ENCODE data around the gene TMEM108. TPM values are rescaled to one million over a fixed set of nuclear protein-coding genes. Genes with fewer than 3 reads are reported as not detected.

TMEM108 gene
- total and polyA plus RNA-seq, 2 experiments from 2014 or later = 7.4 to 15.3 TPM

GRCh38 chr3:133113927-133114597 lies 75.9 kb downstream of the TMEM108 start:
- H3K4me1 ChIP-seq (ENCODE audit: insufficient read depth) = no peaks in the 10 kb centered on the region; the same call in none of the 2 replicates
- no peaks in the 10 kb centered on the region for H3K36me3 ChIP-seq (ENCODE audit: insufficient read depth)
- no peak overlapping the region for H3K27ac ChIP-seq (ENCODE audit: low read depth)
- no peak overlapping the region for H3K27ac Mint-ChIP-seq
- no peaks in the 10 kb centered on the region for H3F3A ChIP-seq (replicated peaks; ENCODE audit: low read depth)
- TF ChIP-seq STAT1 (IDR thresholded peaks at IDR 0.05; ENCODE audit: unreplicated experiment) (no peak), EZH2phosphoT487 (IDR thresholded peaks at IDR 0.05; ENCODE audit: unreplicated experiment) (no peak), CTCF (conservative IDR thresholded peaks at IDR 0.05; ENCODE audit: low read depth in 2 of 2) (no peak), CREB1 (CRISPR knock-in tag; IDR thresholded peaks at IDR 0.05; ENCODE audit: low read depth) (no peak), EZH2 (IDR thresholded peaks at IDR 0.05; ENCODE audit: low read depth, unreplicated experiment) (no peak), JUNB (IDR thresholded peaks at IDR 0.05; ENCODE audit: unreplicated experiment) (no peak), ZNF114 (CRISPR knock-in tag; IDR thresholded peaks at IDR 0.05) (no peak), ZNF331 (CRISPR knock-in tag; IDR thresholded peaks at IDR 0.05; ENCODE audit: low read depth) (no peak), NANOG (IDR thresholded peaks at IDR 0.05; ENCODE audit: borderline replicate concordance) (no peak), REST (IDR thresholded peaks at IDR 0.05; ENCODE audit: unreplicated experiment) (no peak), POLR2AphosphoS5 (IDR thresholded peaks at IDR 0.05; ENCODE audit: low read depth) (no peak)
- TF ChIP-seq, protein P1, sequence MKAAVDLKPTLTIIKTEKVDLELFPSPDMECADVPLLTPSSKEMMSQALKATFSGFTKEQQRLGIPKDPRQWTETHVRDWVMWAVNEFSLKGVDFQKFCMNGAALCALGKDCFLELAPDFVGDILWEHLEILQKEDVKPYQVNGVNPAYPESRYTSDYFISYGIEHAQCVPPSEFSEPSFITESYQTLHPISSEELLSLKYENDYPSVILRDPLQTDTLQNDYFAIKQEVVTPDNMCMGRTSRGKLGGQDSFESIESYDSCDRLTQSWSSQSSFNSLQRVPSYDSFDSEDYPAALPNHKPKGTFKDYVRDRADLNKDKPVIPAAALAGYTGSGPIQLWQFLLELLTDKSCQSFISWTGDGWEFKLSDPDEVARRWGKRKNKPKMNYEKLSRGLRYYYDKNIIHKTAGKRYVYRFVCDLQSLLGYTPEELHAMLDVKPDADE (IDR thresholded peaks at IDR 0.05) = no peak
- TF ChIP-seq, protein P2, sequence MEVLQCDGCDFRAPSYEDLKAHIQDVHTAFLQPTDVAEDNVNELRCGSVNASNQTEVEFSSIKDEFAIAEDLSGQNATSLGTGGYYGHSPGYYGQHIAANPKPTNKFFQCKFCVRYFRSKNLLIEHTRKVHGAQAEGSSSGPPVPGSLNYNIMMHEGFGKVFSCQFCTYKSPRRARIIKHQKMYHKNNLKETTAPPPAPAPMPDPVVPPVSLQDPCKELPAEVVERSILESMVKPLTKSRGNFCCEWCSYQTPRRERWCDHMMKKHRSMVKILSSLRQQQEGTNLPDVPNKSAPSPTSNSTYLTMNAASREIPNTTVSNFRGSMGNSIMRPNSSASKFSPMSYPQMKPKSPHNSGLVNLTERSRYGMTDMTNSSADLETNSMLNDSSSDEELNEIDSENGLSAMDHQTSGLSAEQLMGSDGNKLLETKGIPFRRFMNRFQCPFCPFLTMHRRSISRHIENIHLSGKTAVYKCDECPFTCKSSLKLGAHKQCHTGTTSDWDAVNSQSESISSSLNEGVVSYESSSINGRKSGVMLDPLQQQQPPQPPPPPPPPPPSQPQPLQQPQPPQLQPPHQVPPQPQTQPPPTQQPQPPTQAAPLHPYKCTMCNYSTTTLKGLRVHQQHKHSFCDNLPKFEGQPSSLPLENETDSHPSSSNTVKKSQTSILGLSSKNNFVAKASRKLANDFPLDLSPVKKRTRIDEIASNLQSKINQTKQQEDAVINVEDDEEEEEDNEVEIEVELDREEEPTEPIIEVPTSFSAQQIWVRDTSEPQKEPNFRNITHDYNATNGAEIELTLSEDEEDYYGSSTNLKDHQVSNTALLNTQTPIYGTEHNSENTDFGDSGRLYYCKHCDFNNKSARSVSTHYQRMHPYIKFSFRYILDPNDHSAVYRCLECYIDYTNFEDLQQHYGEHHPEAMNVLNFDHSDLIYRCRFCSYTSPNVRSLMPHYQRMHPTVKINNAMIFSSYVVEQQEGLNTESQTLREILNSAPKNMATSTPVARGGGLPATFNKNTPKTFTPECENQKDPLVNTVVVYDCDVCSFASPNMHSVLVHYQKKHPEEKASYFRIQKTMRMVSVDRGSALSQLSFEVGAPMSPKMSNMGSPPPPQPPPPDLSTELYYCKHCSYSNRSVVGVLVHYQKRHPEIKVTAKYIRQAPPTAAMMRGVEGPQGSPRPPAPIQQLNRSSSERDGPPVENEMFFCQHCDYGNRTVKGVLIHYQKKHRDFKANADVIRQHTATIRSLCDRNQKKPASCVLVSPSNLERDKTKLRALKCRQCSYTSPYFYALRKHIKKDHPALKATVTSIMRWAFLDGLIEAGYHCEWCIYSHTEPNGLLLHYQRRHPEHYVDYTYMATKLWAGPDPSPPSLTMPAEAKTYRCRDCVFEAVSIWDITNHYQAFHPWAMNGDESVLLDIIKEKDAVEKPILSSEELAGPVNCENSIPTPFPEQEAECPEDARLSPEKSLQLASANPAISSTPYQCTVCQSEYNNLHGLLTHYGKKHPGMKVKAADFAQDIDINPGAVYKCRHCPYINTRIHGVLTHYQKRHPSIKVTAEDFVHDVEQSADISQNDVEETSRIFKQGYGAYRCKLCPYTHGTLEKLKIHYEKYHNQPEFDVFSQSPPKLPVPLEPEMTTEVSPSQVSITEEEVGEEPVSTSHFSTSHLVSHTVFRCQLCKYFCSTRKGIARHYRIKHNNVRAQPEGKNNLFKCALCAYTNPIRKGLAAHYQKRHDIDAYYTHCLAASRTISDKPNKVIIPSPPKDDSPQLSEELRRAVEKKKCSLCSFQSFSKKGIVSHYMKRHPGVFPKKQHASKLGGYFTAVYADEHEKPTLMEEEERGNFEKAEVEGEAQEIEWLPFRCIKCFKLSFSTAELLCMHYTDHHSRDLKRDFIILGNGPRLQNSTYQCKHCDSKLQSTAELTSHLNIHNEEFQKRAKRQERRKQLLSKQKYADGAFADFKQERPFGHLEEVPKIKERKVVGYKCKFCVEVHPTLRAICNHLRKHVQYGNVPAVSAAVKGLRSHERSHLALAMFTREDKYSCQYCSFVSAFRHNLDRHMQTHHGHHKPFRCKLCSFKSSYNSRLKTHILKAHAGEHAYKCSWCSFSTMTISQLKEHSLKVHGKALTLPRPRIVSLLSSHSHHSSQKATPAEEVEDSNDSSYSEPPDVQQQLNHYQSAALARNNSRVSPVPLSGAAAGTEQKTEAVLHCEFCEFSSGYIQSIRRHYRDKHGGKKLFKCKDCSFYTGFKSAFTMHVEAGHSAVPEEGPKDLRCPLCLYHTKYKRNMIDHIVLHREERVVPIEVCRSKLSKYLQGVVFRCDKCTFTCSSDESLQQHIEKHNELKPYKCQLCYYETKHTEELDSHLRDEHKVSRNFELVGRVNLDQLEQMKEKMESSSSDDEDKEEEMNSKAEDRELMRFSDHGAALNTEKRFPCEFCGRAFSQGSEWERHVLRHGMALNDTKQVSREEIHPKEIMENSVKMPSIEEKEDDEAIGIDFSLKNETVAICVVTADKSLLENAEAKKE (CRISPR knock-in tag; IDR thresholded peaks at IDR 0.05) = no peak
- H2AFZ ChIP-seq = no peak overlapping the region
- H4K20me1 ChIP-seq (replicated peaks; ENCODE audit: insufficient read depth) = peaks cover 4% of the 10 kb centered on the region
- H3K36me3 Mint-ChIP-seq (ENCODE audit: low read depth) = no peaks in the 10 kb centered on the region
- H3K4me2 ChIP-seq = no peak overlapping the region
- H3K27me3 Mint-ChIP-seq (ENCODE audit: insufficient read depth, low read depth, poor library complexity) = no peaks in the 10 kb centered on the region
- H3K9me3 Mint-ChIP-seq = no peaks in the 10 kb centered on the region
- no peak overlapping the region for H3K4me3 ChIP-seq
- ATAC-seq = no peak
- peaks cover 20% of the 10 kb centered on the region for H3K4me1 Mint-ChIP-seq
- DNase-seq (ENCODE audit: low spot score) = no peak
- no peaks in the 10 kb centered on the region for H3K9me2 ChIP-seq (ENCODE audit: insufficient read depth)
- 0 out of 2 replicates have a peak, but pooled peaks cover 3% of the 10 kb centered on the region for H3K79me2 ChIP-seq (replicated peaks; ENCODE audit: insufficient read depth)
- H3K27me3 ChIP-seq (ENCODE audit: insufficient read depth) = no peaks in the 10 kb centered on the region
- no peak overlapping the region for H3K4me3 Mint-ChIP-seq
